GM21529 (cell line): ENCODE measurements around the gene HBP1.
A peak's percentile ranks its signal among the peaks of the same experiment; 100 is the strongest.
"Not testable (repeated sequence)": the region's sequence is repeated elsewhere in the genome, so short reads cannot be mapped to it uniquely, and the experiment has no call there.

Source experiments
- ATAC-seq: cut with Tn5 transposase; IDR thresholded peaks from one replicate; pipeline ENCODE4 v1.9.1; 2021; ENCODE audit not compliant: unreplicated experiment

Gene HBP1

GRCh38 chr7:107168233-107169119, at the start of gene HBP1:
Gene HBP1 (plus strand): TSS chr7:107169003. CDS start chr7:107179894, 10,891 bp downstream.
- ATAC-seq: peak; percentile 89

DNA sequence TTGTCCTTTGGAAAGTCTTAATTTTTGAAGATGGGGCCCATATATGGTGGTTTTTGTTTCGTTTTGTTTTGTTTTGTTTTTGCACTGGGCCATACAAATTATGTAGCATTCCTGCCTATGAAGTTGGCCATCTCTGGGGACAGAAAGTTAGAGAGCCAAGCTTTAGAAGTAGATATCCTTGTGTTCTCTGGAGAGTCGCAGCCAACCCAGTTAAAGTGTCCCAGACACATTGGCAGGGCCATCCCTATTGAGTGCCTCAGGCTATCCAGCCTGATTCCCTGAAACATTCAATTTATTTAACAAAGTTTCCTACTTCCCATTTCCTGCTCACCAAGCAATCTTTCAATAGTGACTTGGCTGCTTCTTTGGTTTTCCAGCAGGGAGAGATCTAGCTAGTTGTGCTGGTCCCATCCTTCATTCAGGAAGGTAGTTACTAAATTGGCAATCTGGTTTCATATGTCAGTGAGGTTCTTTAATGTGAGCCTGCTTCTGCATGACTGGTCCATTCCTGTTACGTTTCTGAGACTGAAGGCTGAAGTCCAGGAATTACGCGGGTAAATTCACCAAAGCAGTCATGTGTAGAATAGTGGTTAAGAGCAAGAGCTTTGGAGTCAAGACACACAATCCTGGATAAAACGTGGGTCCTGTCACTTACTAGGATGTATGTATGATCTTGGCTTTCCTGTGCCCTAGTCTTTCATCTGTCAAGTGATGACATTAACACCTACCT, 49.3 kb upstream of the HBP1 start:
- ATAC-seq: no peak

- no peak for ATAC-seq
Measured at GRCh38 chr7:107122486-107122911, 46.3 kb upstream of the HBP1 start.

- no peak for ATAC-seq
Measured at GRCh38 chr7:107123392-107123791, 45.4 kb upstream of the HBP1 start.

DNA sequence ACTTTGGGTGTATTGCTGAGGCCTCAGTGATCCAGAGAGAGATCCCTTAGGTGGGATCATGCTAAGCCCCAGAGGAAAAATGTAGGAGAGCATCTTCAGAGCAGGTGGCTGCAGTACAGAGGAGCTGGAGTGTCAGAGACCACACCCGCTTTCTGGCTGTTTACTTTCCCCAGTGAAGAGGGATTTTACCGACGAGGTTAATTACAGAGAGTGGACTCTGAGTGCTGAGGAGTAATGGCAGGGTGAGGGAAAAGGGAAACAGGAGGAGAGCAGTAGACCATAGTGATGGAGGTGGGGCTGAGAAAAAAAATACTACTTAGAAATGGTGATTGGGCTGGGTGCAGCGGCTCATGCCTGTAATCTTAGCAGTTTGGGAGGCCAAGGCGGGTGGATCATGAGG, 43.3 kb upstream of the HBP1 start:
- ATAC-seq: no peak

DNA sequence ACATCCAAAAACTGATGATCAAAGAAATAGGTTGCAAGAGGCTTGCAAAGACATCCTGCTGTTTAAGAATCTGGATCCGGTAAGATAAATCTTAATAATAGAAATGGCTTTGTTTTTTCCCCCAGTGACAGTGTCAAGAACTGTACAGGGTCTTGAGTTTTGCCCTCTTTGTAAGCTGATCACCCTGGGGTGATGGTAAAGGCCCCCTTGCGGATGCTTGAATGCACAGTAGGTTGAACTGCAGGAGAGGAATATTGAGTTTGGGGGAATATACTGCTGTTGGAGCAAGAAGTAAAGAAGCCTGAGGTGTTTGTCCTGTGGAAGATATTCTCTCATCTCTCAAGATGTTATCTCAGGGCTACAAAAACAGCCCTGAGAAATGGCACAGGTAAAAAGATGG, 40.6 kb upstream of the HBP1 start:
- ATAC-seq: no peak

GRCh38 chr7:107128748-107129147, 40.1 kb upstream of the HBP1 start:
- ATAC-seq: no peak

GRCh38 chr7:107130487-107131220, 38.1 kb upstream of the HBP1 start:
- no peak for ATAC-seq

DNA sequence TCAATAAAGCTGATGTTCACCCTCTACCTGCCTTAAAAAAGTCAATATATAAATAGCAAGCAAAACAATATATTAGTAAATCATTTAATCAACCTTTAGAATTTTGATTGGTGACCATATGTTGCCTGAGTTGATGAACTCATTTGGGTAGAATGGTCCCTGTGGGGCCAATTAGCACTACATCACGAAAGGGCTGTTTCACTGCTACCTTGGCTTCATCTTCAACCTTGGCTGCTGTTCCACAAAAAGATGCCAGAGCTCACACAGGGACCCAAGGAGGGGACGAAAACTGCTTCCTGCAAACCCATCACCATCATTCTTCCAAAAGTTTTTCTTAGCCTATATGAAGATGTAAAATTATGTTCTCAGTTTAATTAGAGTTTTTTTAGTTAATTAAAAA, 35.4 kb upstream of the HBP1 start:
- ATAC-seq: no peak

DNA sequence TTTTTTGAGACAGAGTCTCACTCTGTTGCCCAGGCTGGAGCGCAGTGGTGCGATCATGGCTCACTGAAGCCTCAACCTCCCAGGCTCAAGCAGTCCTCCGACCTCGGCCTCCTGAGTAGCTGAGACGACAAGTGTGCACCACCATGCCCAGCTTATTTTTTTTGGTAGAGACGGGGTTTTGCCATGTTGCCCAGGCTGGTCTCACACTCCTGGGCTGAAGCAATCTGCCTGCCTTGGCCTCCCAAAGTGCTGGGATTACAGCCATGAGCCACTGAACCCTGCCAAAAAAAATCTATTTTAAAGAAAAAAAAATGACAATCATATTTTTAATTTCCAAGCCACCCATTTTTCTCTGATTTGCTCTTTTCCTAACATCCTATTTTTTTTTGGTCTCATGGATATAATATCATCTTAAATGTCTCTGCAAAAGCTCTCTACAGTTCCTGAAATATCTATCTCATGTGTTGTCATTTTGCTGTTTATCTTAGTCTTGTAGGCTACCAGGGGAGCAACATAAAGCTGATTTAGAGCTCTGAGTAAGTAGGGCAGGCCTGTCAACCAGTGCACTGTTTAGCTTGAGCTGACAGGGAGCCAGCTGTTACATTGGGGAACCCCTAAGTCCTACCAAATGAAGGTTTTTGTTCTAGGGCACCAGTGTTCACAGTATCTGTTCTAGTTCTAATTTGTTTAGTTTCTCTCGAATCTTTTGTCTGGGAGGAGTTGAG, 29.9 kb upstream of the HBP1 start:
- no peak for ATAC-seq

GRCh38 chr7:107143875-107144274, 24.9 kb upstream of the HBP1 start:
- not testable (repeated sequence) for ATAC-seq

DNA sequence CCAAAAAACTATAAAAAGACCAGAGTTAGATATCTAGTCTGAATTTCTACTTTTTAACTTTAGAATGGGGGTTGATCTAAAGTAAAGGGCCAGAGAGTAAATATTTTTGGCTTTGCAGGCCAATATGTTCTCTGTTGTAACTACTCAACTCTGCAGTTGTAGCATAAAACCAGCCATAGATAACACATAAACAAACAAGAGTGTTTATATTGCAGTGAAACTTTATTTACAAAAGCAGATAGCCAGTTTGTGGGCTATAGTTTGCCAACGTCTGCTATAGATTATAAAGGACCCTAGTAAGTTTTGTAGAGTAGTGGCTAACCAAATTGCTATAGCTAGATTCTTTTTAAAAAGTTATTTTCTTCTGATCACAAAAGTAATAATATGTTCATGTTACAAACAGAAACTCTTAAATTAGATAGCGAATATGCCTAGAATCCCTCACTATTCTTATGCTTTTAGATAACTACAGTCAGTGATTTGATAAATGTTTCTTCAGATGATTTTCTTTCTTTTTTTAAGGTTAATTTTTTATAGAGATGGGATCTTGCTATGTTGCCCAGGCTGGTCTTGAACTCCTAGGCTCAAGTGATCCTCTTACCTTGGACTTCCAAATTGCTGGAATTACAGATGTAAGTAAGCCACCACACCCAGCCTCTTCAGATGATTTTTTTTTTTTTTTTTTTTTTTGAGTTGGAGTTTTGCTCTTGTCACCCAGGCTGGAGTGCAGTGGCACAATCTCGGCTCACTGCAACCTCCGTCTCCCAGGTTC, 23.6 kb upstream of the HBP1 start:
- no peak for ATAC-seq

DNA sequence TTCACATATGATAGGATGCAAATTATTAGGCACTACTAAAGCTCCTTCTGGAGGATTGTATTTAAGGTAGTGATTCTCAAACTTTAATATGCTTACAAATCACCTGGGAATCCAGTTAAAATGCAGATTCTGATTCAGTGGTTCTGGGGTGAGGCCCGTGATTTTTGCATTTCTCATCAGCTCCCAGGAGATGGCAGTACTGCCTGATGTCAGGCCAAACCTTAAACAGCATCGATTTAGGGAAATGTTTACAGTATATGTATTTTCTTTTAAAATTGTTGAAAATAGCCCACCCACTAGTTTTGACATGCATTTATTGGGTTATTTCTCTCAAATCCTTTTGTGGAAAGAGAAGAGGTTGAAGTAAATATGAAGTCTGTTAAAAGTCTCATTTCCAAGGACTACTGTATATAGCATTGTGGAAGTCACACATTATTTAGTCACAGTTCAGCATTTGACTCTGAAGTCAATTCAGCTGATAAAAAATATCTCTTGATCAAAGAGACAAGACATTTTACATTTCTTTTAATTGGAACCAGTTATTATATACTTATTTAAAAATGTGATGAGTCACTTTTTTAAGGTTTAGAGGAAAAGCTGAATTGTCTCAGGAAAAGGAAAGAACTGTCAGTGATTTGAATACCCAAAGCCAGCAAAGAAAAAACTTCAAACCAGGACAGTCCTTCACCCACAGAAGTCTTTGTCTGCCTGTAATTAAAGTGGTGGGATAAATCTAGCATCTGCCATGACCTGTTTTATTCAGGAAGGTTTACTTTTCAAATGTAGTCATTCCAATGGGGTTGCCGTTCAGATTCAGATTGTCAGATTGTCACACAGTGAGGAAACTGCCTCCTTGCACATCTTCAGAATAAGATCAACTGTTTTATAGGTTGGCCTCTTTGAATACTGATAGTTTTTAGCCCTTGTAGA, 21.1 kb upstream of the HBP1 start:
- ATAC-seq: peak; percentile 62

- no peak for ATAC-seq
Measured at GRCh38 chr7:107148721-107149120, 20.1 kb upstream of the HBP1 start.

GRCh38 chr7:107149863-107150262, 18.9 kb upstream of the HBP1 start:
- ATAC-seq: no peak

DNA sequence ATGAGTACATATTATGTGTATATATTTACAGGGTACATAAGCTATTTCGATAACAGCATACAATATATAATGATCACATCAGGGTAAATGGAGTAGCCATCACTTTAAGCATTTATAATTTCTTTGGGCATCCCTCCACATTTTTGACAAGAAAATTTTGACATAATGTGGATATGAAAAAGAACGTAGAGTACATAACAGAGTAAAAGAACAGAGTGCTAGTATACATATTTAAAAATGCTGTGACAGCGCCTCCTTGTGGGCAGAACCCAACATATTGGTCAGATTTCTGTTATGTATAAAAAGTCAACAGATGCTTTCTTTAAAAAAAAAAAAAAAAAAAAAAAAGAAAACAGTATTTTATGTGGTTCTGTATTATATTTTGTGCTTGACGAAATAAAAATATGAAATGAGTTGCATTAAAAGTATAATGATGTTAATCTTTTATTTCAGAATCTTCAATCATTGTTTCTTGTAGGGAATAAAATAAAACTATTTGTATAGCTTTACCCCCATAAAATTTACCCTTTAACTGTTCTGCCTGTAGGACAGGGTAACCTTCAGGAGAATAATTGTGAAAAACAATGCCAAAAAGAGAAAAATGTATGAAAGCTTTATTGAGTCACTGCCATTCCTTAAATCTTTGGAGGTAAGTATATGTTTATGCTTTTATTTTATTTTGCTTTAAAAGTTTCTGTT, 18.3 kb upstream of the HBP1 start:
- ATAC-seq: no peak

- no peak for ATAC-seq
Measured at GRCh38 chr7:107151538-107151937, 17.3 kb upstream of the HBP1 start.

DNA sequence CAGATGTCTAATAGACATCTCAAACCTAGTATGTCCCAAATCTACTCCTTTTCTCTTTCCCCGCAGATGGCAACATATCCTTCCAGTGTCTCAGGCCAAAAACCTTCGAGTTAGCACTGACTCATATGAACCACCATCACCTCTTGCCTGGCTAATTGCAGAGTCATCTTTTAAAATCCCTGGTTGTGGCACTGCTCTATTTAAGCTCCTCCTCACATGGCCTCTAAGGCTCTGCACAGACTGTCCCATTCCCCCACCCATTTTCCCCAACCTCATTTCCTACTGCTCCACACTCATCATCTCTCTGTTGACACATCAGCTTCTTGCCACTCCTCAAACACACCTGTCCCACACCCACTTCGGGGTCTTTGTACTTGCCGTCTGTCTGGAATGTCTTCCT, 16.8 kb upstream of the HBP1 start:
- ATAC-seq: no peak
